Tibial nerve (tissue), 4 donors: ENCODE measurements around the gene SLC35F1.

Source experiments
- EP300 ChIP-seq, 2 donors: sonication (generic); formaldehyde crosslinking; IDR thresholded peaks; one replicate each; pipeline ENCODE4 v1.6.1; 2017; ENCODE audit warnings: antibody characterized with exemption in 2 of 2, mild to moderate bottlenecking in 1 of 2
- POLR2A ChIP-seq, 2 donors: fragments of 450-650 bp; IDR thresholded peaks; one replicate each; pipeline ENCODE4 v1.6.1; 2017; ENCODE audit warnings: antibody characterized with exemption in 2 of 2, mild to moderate bottlenecking in 2 of 2, moderate library complexity in 2 of 2
- TF ChIP-seq, protein P1 (sequence below), 5 experiments: fragments of 200-600 bp in 3 of 5; fragments of 450-650 bp in 2 of 5; sonication (generic) in 3 of 5; IDR thresholded peaks; one replicate each; pipeline ENCODE4 v1.5.1; 2016 to 2019; ENCODE audit warnings: antibody characterized with exemption in 5 of 5, mild to moderate bottlenecking in 3 of 5, moderate library complexity in 2 of 5

DNA sequence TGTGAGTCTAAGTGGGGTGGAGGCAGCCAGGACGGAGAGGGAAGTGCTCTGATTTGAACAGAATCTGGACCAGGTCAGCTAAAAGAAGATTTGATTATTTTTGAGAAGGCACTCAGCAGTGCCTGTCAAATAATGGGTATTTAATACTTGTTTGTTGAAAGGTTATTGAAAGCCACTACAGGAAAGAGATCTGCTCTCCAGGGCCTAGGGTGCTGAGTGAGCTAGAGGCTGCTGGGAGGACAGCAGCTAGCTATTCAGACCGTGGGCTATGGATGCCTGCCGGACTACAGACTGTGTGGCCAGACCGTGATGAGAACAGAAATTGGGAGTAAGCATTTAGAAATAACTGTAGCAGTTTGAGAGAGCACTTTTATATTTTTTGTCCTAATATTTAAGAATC is 8.8 kb downstream of the SLC35F1 start:
- TF ChIP-seq, protein P1, sequence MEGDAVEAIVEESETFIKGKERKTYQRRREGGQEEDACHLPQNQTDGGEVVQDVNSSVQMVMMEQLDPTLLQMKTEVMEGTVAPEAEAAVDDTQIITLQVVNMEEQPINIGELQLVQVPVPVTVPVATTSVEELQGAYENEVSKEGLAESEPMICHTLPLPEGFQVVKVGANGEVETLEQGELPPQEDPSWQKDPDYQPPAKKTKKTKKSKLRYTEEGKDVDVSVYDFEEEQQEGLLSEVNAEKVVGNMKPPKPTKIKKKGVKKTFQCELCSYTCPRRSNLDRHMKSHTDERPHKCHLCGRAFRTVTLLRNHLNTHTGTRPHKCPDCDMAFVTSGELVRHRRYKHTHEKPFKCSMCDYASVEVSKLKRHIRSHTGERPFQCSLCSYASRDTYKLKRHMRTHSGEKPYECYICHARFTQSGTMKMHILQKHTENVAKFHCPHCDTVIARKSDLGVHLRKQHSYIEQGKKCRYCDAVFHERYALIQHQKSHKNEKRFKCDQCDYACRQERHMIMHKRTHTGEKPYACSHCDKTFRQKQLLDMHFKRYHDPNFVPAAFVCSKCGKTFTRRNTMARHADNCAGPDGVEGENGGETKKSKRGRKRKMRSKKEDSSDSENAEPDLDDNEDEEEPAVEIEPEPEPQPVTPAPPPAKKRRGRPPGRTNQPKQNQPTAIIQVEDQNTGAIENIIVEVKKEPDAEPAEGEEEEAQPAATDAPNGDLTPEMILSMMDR (IDR thresholded peaks at IDR 0.05) = no peak
- TF ChIP-seq EP300 (IDR thresholded peaks at IDR 0.05) (no peak), POLR2A (IDR thresholded peaks at IDR 0.05) (no peak)
